Measurements from ENCODE around the gene NAV1. TPM values are rescaled to one million over a fixed set of nuclear protein-coding genes. Genes with fewer than 3 reads are reported as not detected.
"Not testable (repeated sequence)": the region's sequence is repeated elsewhere in the genome, so short reads cannot be mapped to it uniquely, and the experiment has no call there.

The NAV1 gene, protein sequence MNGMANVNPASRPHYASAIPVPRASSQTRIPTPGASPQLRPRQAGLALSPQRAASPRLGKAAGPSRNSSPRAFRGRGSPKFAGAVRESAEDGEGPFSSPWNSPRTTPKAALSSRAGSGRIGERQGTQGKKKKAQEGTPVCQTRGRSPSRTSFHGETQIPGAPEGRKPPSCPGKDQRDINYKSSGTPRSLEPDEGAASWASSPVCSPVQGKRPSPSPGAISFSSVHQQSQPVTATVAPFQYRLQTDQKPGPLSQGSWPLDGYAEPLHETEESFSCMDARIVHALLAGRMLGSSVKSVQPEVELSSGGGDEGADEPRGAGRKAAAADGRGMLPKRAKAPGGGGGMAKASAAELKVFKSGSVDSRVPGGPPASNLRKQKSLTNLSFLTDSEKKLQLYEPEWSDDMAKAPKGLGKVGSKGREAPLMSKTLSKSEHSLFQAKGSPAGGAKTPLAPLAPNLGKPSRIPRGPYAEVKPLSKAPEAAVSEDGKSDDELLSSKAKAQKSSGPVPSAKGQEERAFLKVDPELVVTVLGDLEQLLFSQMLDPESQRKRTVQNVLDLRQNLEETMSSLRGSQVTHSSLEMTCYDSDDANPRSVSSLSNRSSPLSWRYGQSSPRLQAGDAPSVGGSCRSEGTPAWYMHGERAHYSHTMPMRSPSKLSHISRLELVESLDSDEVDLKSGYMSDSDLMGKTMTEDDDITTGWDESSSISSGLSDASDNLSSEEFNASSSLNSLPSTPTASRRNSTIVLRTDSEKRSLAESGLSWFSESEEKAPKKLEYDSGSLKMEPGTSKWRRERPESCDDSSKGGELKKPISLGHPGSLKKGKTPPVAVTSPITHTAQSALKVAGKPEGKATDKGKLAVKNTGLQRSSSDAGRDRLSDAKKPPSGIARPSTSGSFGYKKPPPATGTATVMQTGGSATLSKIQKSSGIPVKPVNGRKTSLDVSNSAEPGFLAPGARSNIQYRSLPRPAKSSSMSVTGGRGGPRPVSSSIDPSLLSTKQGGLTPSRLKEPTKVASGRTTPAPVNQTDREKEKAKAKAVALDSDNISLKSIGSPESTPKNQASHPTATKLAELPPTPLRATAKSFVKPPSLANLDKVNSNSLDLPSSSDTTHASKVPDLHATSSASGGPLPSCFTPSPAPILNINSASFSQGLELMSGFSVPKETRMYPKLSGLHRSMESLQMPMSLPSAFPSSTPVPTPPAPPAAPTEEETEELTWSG (N-terminal part only)
- 10 to 100 TPM in 2 of 3 donors, 1 to 10 TPM in 1; 4.1 to 26.8 (median 17.2) TPM for polyA plus RNA-seq

DNA sequence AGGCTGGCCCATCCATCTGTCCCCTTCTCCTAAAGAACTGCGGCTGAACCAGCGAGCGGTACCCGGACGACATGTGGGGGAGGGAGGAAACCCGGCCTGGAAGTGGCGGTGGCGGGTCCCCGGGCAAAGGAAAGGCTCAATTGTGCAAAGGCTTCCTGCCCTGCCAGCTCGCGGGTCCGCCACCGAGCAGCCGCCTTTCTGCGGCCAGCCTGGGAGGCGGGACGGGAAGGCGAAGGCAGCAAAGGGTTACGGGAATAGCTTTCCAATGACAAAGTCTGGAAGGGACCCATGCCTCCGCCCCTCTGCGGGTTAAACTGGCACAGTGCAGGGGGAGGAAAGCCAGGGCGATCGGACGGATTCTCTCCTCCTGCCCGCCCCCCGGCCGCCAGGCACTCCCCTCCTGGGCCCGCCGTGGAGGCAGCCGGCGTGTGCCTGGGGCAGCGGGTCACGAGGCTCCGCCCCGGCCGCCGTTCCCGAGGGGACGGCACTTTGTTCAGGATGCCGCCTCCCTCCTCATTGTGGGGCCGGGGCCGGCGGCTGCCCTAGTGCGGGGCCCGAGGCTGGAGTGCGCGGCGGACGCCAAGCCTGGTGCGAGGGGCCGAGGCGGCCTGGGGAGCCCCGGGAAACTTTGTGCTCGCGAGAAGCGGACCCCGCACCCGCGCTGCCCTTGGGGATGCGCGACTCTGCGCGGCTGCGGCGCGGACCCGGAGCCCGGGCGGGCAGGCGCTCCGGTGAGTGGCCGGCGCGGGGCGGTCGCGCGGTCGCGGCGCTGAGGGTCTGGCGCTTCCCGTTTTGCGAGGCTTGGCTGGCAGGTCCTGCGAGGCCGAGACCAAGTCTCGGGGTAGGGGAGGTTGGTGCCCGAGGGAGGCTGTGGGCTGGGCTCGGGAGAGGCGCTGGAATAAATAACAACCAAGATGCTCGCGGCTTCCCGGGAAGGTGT lies at the start of gene NAV1:
TSS of gene NAV1 (plus strand) at position 516 of the 940 bp plus-strand sequence. CDS start 83,758 bp downstream, outside the sequence.
- peak within 1 kb of the TSS; percentile 75 for H3K27ac ChIP-seq (ENCODE audit: low read depth, low read length)
- 0 to 2% (median 1%) methylated on average over 76 to 93 of the region's 93 CpGs for WGBS, 3 donors

DNA sequence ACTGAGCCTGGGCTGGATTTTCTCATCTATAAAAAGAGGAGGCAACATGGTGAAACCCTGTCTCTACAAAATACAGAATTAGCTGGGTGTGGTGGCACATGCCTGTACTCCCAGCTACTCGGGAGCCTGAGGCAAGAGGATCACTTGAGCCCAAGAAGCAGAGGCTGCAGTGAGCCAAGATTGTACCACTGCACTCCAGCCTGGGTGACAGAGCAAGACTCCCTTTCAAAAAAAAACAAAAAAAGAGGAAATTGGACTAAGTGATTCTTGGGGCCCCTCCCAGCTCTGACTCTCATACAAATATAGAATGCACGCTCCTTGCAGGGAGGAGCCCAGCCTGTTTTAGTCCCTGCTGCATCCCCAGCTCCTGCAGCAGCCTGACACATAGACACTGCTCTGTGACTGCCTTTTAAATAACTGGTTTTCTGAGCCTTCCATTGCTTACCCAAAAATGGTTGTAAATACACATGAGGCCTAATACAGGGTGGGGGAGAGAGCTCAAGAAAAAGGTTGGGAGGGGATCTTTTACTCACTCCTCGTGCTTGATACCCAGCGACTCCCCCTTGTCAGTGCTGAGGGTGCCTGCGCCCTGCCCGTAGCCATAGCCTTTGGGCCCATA lies 49.2 kb upstream of the NAV1 start:
- WGBS, 3 donors = 72 to 89% (median 76%) methylated on average over 6 of the region's 6 CpGs
- no peak overlapping the region for H3K27ac ChIP-seq (ENCODE audit: low read depth, low read length)

DNA sequence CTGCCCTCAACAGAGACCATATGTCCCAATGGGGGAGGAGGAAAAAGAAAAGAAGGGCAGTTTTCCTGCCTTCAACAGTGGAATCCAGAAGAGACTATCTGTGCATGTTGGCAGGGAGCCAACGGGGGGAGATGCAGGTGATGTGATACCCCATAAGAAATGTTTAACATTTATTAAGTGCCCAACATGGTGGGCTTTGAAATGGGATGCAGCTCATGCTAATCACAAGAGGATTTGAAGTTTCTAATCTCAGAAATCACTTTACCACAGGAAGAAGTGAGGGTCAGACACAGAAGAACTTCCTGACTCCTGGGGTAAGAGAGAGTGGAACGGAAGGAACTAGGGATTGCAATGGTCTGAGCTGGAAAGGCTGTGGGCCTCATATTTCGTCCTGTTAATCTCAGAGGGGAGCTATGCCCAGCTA lies 48.2 kb upstream of the NAV1 start:
- no peak overlapping the region for H3K27ac ChIP-seq (ENCODE audit: low read depth, low read length)
- 24 to 60% (median 26%) methylated on average over 3 of the region's 3 CpGs for WGBS, 3 donors

DNA sequence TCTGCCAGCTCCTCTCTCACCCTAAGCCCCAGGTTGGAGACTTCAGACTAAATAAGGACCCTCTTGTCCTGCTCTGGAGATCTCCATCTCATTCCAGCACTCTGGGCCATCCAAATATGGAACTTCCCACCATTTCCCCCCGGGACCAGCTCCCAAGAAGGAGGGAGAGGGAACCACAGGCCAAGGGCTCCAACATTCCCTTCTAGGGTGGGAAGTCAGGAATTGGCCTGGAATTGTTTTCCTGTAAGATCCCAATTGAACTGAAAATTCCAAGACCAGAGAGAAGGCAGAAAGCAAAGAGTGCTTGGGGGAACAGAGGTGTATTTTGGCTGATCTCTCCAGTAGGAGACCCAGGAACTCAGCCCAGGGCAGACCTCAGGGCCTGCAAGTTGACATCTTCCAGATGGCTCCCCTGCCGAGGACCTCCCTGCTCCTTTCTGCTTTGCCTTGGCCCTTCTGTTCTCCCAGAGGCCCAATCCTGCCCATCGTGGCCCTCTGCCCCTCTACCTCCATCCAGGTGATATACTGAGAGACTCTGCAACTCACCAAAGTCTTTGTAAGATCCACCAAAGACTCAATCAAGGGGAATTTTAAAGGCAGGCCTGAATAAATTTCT lies 46.9 kb upstream of the NAV1 start:
- WGBS, 3 donors = 69 to 89% (median 70%) methylated on average over 3 of the region's 3 CpGs
- no peak overlapping the region for H3K27ac ChIP-seq (ENCODE audit: low read depth, low read length)

DNA sequence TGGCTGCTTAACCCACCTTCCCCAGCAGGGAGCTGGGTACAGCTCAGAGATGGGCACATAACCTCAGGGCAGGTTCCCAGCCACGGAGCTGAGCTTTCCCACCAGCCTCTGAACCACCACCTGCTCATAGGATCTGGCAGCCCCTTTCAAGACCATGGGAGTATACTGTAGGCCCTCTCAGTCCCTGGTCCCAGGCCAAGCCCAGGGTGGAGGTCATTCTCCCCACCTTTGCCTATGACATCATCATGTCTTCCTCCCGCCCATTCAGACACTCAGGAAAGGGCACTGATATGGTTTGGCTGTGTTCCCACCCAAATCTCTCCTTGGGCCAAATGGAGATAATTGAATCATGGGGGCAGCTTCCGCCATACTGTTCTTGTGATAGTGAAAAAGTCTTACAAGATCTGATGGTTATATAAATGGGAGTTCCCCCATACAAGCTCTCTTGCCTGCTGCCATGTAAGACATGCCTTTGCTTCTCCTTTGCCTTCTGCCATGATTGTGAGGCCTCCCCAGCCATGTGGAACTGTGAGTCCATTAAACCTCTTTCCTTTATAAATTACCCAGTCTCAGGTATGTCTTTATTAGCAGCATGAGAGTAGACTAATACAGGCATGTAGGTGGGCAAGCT lies 45.8 kb upstream of the NAV1 start:
- WGBS, 3 donors = 88 to 93% (median 89%) methylated on average over 3 of the region's 3 CpGs

DNA sequence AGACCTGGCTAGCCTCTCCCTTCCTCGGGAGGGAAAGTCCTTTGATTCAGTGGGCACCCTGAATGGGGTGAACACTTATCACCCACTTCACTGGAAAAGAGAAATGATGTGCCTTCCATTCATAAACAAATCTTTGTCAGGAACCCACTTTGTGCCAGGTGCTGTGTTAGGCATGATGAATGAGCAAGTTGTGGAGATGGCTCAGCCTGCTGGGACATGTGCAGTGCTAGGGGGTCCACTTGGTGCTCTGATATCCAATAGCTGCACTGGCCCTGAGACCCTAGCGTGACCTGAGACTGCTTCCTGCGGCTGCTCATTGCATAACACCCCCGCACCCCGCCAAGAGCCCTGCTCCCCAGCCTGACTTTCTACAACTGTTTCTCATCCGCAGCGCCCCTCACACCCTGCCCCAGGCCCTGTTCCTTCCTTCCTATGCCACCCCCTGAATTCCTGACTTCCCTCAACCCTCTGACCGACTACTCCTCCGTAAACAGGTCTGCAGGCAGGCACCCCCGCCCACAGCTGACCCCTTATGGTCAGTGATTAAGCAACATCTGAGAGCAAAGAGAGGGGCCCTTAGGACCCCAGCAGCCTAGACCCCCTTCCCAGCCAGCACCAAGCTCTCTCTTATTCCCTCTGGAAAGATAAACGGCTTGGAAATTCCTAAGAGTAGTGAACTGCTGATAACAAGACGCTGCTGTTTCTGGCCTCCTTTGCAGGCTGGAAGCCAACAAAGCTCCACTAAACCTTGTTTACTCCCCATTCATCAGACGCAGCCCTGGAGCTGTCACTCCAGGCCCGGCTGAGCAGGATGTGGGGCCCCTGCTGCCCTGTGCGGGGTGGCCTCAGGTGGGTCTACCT lies 44.9 kb upstream of the NAV1 start:
- H3K27ac ChIP-seq (ENCODE audit: low read depth, low read length) = peak overlapping the region; percentile 9
- WGBS, 3 donors = 25 to 38% (median 31%) methylated on average over 15 of the region's 15 CpGs

More for the DNA sequence above, 45.8 kb upstream of the NAV1 start:
- H3K27ac ChIP-seq (ENCODE audit: low read depth, low read length) = not testable (repeated sequence)

DNA sequence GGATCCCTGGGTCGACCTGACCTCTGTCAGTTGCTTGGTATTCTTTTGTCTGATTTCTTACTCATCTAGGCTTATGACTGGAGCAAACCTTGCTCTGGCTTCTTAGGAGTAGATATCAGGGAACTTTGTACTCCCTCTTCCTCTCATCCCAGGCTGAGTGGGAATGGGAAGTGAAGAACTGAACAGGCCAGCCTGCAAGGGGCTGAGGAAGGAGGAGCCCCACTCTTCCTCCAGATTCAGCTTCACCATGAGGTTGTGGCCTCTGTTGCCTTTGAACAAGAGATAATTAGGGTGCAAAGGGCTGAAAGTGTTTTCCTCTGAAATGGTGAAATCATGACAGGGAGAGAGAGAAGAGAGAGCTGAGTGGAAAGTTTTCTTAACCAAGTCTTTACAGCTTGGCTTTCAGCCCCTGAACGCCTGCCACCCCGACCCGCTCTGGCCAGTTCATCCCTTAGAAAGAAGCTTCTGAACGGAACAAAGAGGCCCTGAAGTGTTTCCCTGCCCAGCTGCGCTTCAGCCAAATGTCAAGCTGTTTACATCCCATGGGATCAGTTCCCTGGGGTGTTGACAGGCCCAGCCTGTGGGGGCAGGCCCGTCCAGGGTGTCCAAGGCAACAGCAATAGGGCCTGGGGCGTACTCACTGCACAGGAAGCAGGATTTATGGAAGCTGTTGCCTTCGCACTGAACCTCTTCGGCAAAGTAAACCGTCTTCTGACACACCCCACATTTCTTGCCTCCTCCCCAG lies 43.2 kb upstream of the NAV1 start:
- H3K27ac ChIP-seq (ENCODE audit: low read depth, low read length) = no peak overlapping the region
- 50 to 57% (median 57%) methylated on average over 11 of the region's 11 CpGs for WGBS, 3 donors

DNA sequence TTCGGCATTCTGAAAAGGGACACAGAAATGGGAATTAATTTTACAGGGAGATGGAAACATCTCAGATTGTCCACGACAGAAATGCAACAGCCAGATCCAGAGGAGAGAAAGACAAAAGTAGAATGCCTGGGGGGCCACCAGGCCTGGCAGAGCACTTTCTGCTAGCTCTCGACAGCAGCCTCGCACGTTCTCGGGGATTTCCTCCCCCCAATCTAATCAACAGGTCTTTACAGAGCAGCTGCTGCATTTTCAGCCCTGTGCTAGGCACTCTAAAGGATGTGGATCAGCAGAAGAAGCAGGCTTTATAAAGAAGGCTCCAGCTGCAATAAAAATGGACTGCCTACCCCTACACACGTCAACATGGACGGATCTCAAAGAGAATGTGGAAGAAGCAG lies 42.6 kb upstream of the NAV1 start:
- no peak overlapping the region for H3K27ac ChIP-seq (ENCODE audit: low read depth, low read length)
- WGBS, 3 donors = 66 to 72% (median 66%) methylated on average over 8 of the region's 8 CpGs

DNA sequence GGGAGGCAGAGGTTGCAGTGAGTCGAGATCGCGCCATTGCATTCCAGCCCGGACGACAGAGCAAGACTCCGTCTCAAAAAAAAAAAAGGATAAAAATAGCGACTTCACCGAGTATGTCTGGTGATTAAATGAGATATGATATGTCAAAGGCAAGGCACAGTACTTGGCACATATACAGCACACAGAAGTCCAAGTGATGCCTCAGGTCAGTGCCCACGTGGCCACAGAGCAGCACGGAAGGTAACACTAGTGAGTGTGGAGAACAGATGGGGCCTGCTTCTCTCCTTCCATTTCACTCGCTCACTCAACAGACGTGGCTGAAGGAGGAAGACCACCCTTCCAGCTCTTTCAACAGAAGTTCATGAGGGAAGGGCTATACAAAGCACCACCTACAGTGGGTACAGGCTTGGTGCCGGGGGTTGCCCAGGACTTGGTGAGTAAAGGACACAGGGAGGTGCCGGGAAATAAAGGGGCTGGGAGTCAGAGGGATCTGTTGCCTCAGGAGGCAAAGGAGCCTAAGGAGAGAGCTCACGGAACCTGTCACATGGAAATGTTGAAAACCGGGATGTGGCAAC lies 40.9 kb upstream of the NAV1 start:
- WGBS, 3 donors = 83 to 94% (median 89%) methylated on average over 15 to 16 of the region's 16 CpGs
- H3K27ac ChIP-seq (ENCODE audit: low read depth, low read length) = no peak overlapping the region

DNA sequence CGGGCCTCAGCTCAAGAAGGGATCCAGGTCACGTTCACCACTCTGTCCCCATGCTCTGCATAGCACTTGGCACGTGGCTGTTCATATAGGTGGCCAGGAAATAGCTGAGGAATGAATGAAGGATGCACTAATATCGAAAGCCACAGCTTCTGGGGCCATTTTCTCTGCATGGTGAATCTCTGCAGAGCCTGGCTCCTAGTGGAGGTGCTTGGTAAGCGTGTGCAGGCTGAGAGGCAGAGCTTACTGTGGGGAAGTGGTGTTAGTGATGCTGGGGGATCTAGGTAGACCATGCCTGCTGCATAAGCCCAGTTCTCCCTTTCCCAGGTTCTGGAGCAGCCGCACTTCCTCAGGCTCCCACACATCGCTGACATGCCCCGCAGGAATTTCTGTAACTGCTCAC lies 40.3 kb upstream of the NAV1 start:
- H3K27ac ChIP-seq (ENCODE audit: low read depth, low read length) = no peak overlapping the region
- 92 to 96% (median 92%) methylated on average over 8 of the region's 8 CpGs for WGBS, 3 donors

DNA sequence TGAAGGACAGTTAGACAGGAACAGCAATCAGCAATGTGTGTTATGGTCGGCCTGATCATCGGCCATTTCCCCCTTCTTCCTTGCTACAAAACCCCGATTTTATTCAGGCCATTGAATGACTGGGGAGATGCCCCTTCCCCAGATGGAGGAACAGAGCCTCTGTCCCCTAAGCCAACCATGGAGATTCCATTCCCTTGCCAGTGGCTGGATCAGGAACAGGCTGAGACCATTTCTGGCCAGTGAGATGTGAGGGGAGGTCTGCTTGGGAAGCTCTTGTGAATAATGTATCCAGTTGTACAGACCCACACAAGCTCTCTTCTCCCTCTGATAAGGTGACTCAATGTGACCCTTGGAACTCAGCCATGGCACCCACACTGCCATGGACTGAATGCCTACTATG lies 39.7 kb upstream of the NAV1 start:
- no peak overlapping the region for H3K27ac ChIP-seq (ENCODE audit: low read depth, low read length)
- 91 to 93% (median 92%) methylated on average over 3 of the region's 3 CpGs for WGBS, 3 donors

DNA sequence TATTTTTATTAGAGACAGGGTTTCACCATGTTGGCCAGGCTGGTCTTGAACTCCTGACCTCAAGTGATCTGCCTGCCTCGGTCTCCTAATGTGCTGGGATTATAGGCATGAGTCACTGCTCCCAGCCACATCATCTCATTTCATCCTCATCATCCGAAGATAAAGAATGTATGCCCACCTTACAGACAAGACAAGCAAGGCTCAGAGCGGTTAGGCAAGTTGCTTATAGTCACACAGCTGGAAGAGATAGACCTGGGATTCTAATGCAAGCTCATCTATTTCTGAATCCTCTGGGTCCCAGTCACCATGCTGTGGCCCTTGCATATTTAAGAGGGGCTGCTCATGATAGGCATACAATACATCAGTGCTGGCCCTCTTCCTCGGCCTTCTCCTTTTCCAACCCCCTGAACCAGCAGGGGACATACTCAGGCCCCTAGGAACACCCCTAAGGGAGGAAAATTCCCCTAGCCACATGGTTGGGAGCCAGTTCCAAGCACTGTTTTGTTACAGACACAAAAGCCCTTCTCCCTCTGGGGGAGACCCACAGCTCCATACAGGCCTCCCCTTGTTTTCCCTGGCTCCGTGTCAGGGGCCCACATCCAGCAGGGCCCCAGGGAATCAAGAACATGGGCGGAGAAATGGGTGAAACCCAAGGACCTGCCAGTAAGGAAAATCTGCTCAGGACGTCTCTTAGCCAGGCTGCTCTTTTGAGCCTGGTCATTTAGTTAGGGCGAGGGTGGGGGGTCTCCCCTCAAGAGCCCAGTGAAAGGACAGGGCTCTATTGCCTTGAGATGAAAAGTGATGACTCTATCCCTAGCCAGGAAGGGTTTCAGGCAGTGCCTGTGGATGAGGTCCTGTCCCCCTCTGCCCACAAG lies 38.9 kb upstream of the NAV1 start:
- 73 to 75% (median 73%) methylated on average over 8 of the region's 8 CpGs for WGBS, 3 donors
- no peak overlapping the region for H3K27ac ChIP-seq (ENCODE audit: low read depth, low read length)

DNA sequence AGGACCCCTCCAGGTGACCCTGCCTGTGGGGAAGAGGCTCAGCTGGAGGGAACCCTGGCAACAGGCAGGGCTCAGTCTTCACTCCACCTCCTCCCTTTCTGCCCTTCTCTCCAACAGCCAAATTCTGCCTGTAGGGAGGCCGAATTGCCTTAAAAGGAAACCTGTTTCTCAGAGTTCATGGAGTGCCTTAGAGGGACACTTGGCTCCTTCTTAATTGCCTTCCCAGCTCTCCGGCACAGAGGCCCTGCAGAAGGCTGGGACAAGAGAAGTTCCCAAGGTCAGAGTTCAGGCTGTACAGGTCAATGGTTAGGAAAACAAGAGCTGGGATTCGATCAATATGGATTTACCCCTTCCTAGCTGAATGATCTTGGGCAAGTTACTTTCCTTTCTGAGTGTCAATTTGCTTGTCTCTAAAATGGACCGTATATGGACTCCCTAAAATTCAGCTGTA lies 38.2 kb upstream of the NAV1 start:
- WGBS, 3 donors = 35 to 58% (median 49%) methylated on average over 4 of the region's 4 CpGs
- no peak overlapping the region for H3K27ac ChIP-seq (ENCODE audit: low read depth, low read length)

DNA sequence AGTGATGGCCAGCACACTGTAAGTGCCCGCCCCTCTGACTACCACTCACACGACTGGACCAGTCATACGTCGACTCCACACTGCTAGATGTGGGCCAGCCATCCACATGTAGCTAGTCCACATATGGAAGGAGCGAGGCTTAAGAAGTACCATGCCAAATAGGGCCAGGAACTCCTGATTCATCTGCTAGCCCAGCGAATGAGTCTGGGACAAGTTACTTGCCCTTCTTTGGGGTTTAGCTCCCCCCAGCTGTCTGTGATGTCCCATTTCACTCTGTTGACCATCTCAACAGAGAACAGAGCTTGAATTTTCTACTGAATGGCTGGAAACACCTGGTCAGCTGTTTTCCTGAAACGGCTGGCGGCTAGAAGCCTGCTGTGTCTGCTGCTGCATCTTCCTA lies 37.8 kb upstream of the NAV1 start:
- WGBS, 3 donors = 76 to 92% (median 85%) methylated on average over 8 of the region's 8 CpGs
- no peak overlapping the region for H3K27ac ChIP-seq (ENCODE audit: low read depth, low read length)

Data from adipose tissue (tissue), 3 donors.